ENCODE data around the gene ATP1B1.

ATP1B1 gene

DNA sequence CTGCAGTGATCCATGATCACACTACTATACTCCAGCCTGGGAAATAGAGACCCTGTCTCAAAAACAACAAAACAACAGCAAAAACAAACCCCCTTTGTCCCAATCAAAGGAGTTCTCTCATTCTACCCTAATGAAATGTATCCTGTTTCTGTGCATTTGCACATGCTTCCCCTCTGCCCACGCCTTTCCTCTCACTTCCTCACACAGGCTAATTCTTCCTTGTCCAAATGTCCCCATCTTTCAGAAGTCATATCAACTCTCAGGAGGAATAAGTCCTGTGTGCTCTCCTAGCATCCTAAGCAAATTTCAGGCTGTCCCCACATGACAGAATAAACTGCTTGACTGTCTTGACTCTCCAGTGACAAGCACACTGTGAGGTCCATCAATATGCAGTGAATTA lies 8.1 kb upstream of the ATP1B1 start:
- Histone ChIP-seq H3K4me3 (no peak overlapping the region), H3K4me1 (peaks cover 0 to 12% (median 8%) of the 10 kb centered on the region in 4 donors), H3K27me3 (no peaks in the 10 kb centered on the region), H3K27ac (no peak overlapping the region), H3K9me3 (no peaks in the 10 kb centered on the region), H3K36me3 (no peaks in the 10 kb centered on the region)
- TF ChIP-seq, protein P1, sequence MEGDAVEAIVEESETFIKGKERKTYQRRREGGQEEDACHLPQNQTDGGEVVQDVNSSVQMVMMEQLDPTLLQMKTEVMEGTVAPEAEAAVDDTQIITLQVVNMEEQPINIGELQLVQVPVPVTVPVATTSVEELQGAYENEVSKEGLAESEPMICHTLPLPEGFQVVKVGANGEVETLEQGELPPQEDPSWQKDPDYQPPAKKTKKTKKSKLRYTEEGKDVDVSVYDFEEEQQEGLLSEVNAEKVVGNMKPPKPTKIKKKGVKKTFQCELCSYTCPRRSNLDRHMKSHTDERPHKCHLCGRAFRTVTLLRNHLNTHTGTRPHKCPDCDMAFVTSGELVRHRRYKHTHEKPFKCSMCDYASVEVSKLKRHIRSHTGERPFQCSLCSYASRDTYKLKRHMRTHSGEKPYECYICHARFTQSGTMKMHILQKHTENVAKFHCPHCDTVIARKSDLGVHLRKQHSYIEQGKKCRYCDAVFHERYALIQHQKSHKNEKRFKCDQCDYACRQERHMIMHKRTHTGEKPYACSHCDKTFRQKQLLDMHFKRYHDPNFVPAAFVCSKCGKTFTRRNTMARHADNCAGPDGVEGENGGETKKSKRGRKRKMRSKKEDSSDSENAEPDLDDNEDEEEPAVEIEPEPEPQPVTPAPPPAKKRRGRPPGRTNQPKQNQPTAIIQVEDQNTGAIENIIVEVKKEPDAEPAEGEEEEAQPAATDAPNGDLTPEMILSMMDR (IDR thresholded peaks at IDR 0.05) = no peak
- DNase-seq = no peak
- intact Hi-C loops (cut with DNase I; ENCODE audit: low total_unique reads) = no loop called here

DNA sequence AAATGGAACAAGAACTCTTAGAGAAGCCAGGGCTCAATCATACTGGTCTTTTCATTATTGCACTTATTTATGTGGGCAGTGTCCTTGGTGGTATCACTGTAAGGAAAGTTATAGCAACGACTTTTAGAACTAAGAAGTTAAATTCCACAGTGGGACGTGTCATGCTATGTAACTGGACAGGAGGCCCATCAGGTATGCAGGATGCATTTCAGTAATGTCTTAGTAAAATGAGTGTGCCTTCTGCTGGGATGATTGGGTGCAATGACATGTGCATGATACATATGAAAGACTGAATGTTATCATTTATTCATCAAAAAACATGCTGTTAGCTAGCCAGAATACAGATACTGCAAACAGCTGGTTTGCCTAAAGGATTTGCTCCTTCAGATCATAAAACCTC lies 6.9 kb upstream of the ATP1B1 start:
- H3K4me1 ChIP-seq = peaks cover 0 to 14% (median 9%) of the 10 kb centered on the region in 4 donors
- H3K27ac ChIP-seq = no peak overlapping the region
- intact Hi-C loops (cut with DNase I; ENCODE audit: low total_unique reads) = no loop called here
- no peaks in the 10 kb centered on the region for H3K27me3 ChIP-seq
- no peaks in the 10 kb centered on the region for H3K9me3 ChIP-seq
- TF ChIP-seq, protein P1 (IDR thresholded peaks at IDR 0.05) = no peak
- no peak for DNase-seq
- H3K4me3 ChIP-seq = no peak overlapping the region
- no peaks in the 10 kb centered on the region for H3K36me3 ChIP-seq

DNA sequence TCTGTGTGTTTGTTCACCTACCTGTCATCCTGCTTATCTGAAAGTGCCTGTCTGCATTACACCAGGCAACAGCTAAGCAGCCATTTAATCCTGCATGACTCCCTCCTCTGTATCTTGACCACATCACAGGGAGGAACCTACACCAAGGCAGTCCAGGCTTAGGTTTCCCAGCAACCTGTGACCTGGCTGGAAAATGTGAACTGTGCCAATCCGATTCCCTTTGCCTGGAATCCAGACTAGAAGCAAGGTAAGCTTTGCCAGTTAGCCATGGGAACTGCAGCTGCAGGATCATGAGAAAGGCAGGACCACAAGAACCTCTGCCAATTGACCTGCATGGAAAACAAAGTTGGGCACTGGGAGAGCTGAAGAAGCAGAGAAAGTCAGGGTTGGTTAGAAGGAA lies 6.3 kb upstream of the ATP1B1 start:
- intact Hi-C loops (cut with DNase I; ENCODE audit: low total_unique reads) = no loop called here
- no peaks in the 10 kb centered on the region for H3K36me3 ChIP-seq
- no peak overlapping the region for H3K4me3 ChIP-seq
- H3K9me3 ChIP-seq = no peaks in the 10 kb centered on the region
- no peaks in the 10 kb centered on the region for H3K27me3 ChIP-seq
- no peak for DNase-seq
- TF ChIP-seq, protein P1 (IDR thresholded peaks at IDR 0.05) = no peak
- H3K4me1 ChIP-seq = peaks cover 0 to 16% (median 10%) of the 10 kb centered on the region in 4 donors
- H3K27ac ChIP-seq = no peak overlapping the region

DNA sequence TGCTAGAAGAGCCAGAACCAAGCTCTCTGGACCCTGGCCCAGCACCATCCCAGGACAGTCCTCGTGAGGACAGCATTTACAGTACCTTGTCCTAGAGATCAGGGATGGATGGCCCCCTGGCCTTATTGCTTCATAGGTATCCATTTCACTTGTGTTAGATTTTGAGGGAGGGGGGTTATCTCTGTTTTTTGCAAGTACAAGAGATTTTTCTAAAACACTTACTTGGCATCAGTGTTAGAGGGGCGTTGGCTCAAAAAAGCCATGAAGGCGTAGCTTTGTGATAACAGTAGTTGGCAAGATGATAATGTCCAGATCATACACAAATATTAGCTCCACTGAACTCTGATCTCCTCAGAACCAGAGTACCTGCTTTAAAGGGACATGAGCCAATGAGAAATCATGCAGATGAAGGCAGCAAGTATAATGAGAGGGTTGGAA lies 5.8 kb upstream of the ATP1B1 start:
- intact Hi-C loops (cut with DNase I; ENCODE audit: low total_unique reads) = no loop called here
- DNase-seq = no peak

DNA sequence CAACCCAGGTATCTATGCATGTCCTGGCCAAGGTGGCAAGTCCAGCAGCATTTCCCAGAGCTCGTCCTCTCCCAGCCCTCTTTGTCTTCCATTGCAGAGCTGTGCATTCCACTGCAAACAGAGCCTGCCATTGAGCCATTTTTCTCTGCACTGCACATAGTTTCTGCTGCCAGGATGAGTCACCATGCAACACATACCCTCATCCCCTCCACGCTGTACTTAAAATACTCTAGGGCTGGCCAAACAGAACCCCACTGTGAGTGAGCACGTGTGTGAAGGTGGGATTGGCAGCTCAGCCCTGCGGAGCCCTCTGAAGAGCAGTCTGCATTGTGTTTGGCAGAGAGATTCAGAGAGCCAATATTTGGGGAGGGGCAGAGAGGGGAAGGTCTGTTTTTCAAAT lies 3.9 kb upstream of the ATP1B1 start:
- Histone ChIP-seq H3K27me3 (no peaks in the 10 kb centered on the region), H3K4me1 (peaks cover 0 to 30% (median 18%) of the 10 kb centered on the region in 4 donors), H3K36me3 (no peaks in the 10 kb centered on the region), H3K4me3 (no peak overlapping the region), H3K9me3 (no peaks in the 10 kb centered on the region), H3K27ac (no peak overlapping the region)
- TF ChIP-seq, protein P1 (IDR thresholded peaks at IDR 0.05) = no peak
- no peak for DNase-seq
- intact Hi-C loops (cut with DNase I; ENCODE audit: low total_unique reads) = no loop called here

More for the DNA sequence above, 5.8 kb upstream of the ATP1B1 start:
- H3K9me3 ChIP-seq = no peaks in the 10 kb centered on the region
- no peak overlapping the region for H3K4me3 ChIP-seq
- peaks cover 0 to 21% (median 12%) of the 10 kb centered on the region in 4 donors for H3K4me1 ChIP-seq
- TF ChIP-seq, protein P1 (IDR thresholded peaks at IDR 0.05) = no peak
- no peaks in the 10 kb centered on the region for H3K27me3 ChIP-seq
- no peaks in the 10 kb centered on the region for H3K36me3 ChIP-seq
- H3K27ac ChIP-seq = no peak overlapping the region

DNA sequence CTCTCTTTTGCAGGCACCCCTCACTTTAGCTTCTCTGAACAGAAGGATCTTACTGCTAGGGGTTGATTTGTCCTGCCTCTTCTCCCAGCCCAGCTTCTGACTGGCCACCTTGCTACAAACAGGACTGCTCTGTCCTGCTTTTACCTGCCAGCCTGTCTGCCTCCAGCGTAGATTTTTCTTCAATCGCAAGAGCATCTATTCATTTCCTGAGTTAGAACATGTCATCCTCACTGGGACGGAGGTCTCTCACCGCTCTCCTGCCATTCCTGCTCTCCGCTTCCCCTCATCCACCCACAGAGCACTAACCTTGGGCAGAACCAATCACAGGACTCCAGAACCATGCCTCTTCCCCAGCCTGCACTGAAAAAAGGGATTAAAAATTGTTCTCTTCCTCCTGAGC lies 3.5 kb upstream of the ATP1B1 start:
- intact Hi-C loops (cut with DNase I; ENCODE audit: low total_unique reads) = no loop called here
- peaks cover 0 to 34% (median 18%) of the 10 kb centered on the region in 4 donors for H3K4me1 ChIP-seq
- TF ChIP-seq, protein P1 (IDR thresholded peaks at IDR 0.05) = no peak
- no peaks in the 10 kb centered on the region for H3K27me3 ChIP-seq
- DNase-seq = no peak
- no peaks in the 10 kb centered on the region for H3K36me3 ChIP-seq
- no peak overlapping the region for H3K4me3 ChIP-seq
- no peak overlapping the region for H3K27ac ChIP-seq
- H3K9me3 ChIP-seq = no peaks in the 10 kb centered on the region
